AG04450 (cell line): ENCODE data around the gene SREBF2. TPM values are rescaled to one million over a fixed set of nuclear protein-coding genes. Genes with fewer than 3 reads are reported as not detected.

Experiments used
- CTCF ChIA-PET: fragments of 300-600, 350-600 bp; formaldehyde crosslinking; extraction: SDS; loops from one replicate; lab custom pipeline; 2022; ENCODE audit warnings: antibody characterized with exemption, inconsistent platforms; lab: Charles Lee
- POLR2A ChIA-PET: fragments of 350-600 bp; formaldehyde crosslinking; extraction: SDS; loops from one replicate; lab custom pipeline; 2021; ENCODE audit warnings: antibody characterized with exemption, inconsistent platforms; lab: Yijun Ruan, JAX
- DNase-seq: peaks from one replicate; pipeline ENCODE4 v3.0.0-alpha.2; 2011; ENCODE audit warnings: low read depth, low spot score
- H3K27ac ChIP-seq: one replicate; pipeline ENCODE4 v1.5.1; 2012; ENCODE audit warnings: low read depth, low read length, control low read depth
- H3K27me3 ChIP-seq: one replicate; pipeline ENCODE4 v1.6.0; 2012; ENCODE audit warnings: low read length; ENCODE audit not compliant: control insufficient read depth, insufficient read depth
- H3K4me3 ChIP-seq: 2 replicates; pipeline ENCODE4 v1.5.1; 2011; ENCODE audit warnings: mild to moderate bottlenecking, low read depth, low read length, control low read depth
- H3K9me3 ChIP-seq: 2 replicates; pipeline ENCODE4 v1.5.1; 2012; ENCODE audit warnings: low read length; ENCODE audit not compliant: control insufficient read depth, insufficient read depth
- CTCF ChIP-seq: IDR thresholded peaks from 2 replicates; pipeline ENCODE4 v1.5.1; 2011; ENCODE audit warnings: low read depth, low read length, control low read depth, inconsistent platforms
- polyA plus RNA-seq: library from polyadenylated mRNA; depleted of rRNA; stranded (reverse); fragments of >200 nt; gene quantifications from 2 replicates; pipeline ENCODE4 v1.2.3, GENCODE V29; 2011

Gene SREBF2
- polyA plus RNA-seq, 1 experiment, result 31.7 TPM

GRCh38 chr22:41915035-41915785, 82.3 kb downstream of the SREBF2 start, which contains the start of gene SHISA8:
SHISA8 (minus strand) TSS chr22:41915074; CDS start chr22:41914667, 407 bp downstream.
- Histone ChIP-seq H3K27me3 (peaks cover 61% of the 10 kb centered on the region), H3K9me3 (no peaks in the 10 kb centered on the region; the same call in 1 of the 2 replicates), H3K27ac (no peak within 1 kb of the TSS), H3K4me3 (no peak within 1 kb of the TSS)
- no peak for TF ChIP-seq CTCF
- ChIA-PET POLR2A (no interaction called here), CTCF (no interaction called here)
- DNase-seq, result no peak

- Histone ChIP-seq H3K9me3 (peaks cover 4% of the 10 kb centered on the region; the same call in 1 of the 2 replicates), H3K27me3 (peaks cover 55% of the 10 kb centered on the region), H3K4me3 (no peak overlapping the region), H3K27ac (no peak overlapping the region)
- ChIA-PET POLR2A (interaction anchor here (1.0 kb wide), 1 partner anchor 83 kb away, joined by 5 read pairs; no protein-coding TSS in a partner anchor), CTCF (no interaction called here)
- TF ChIP-seq CTCF, result no peak
- DNase-seq, result no peak
Observed at GRCh38 chr22:41915786-41916493, 83.0 kb downstream of the SREBF2 start.

GRCh38 chr22:41916745-41917358, 83.9 kb downstream of the SREBF2 start:
- Histone ChIP-seq H3K27me3 (peaks cover 46% of the 10 kb centered on the region), H3K27ac (no peak overlapping the region), H3K9me3 (peaks cover 4% of the 10 kb centered on the region; the same call in 1 of the 2 replicates), H3K4me3 (no peak overlapping the region)
- POLR2A ChIA-PET, result interaction anchor here (0.6 to 1.0 kb wide), 3 partner anchors 74 to 212 kb away, joined by 3 to 5 read pairs (median 3); no protein-coding TSS in a partner anchor
- DNase-seq, result no peak
- CTCF ChIA-PET, result no interaction called here
- TF ChIP-seq CTCF, result no peak

- Histone ChIP-seq H3K4me3 (no peak overlapping the region), H3K9me3 (peaks cover 4% of the 10 kb centered on the region; the same call in 1 of the 2 replicates), H3K27ac (no peak overlapping the region), H3K27me3 (peaks cover 40% of the 10 kb centered on the region)
- ChIA-PET CTCF (no interaction called here), POLR2A (interaction anchor here (0.6 kb wide), 2 partner anchors 74 to 212 kb away, joined by 3 read pairs; no protein-coding TSS in a partner anchor)
- no peak for DNase-seq
- TF ChIP-seq CTCF, result no peak
Observed at GRCh38 chr22:41917375-41917902, 84.5 kb downstream of the SREBF2 start.
